Measurements from ENCODE around the gene RABL6. TPM values are rescaled to one million over a fixed set of nuclear protein-coding genes. Genes with fewer than 3 reads are reported as not detected.
"Not testable (repeated sequence)": the region's sequence is repeated elsewhere in the genome, so short reads cannot be mapped to it uniquely, and the experiment has no call there.

Gene RABL6
- total RNA-seq, 3 donors from 2014 or later (not counting 1 experiment from before 2014, with no cell fraction given): 72.7 to 82.5 (median 75.9) TPM

DNA sequence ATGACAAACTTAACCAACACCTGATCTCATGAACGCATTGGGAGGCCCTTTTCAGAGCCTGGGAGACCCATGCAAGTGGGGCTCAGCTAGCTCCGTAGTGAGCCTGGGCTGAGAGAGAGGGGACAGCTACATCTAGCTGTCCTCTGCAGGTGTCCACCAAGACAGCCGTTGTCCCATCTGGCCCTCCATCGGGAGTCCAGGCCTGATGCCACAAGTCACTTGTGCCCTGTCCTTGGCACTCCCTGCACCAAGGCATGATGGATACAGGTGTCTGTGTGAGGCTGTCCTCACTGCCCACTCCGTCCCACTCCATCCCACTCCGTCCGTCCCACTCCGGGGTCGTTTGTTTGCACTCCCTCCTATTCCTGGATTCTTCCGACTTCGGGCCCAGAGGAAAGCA is 60.9 kb downstream of the RABL6 start:
- Histone ChIP-seq H3K27me3 (ENCODE audit: control insufficient read depth, insufficient read depth, low read length) (no peaks in the 10 kb centered on the region), H3K27ac (ENCODE audit: low read length) (no peak overlapping the region), H3K4me3 (ENCODE audit: low read length) (no peak overlapping the region), H3K9me3 (ENCODE audit: control insufficient read depth, insufficient read depth, low read length) (no peaks in the 10 kb centered on the region), H3K36me3 (ENCODE audit: control insufficient read depth, insufficient read depth, low read length) (peaks cover 6% of the 10 kb centered on the region), H3K4me1 (ENCODE audit: control insufficient read depth, insufficient read depth, low read length) (peaks cover 20% of the 10 kb centered on the region)
- ATAC-seq: no peak
- TF ChIP-seq, protein P1, sequence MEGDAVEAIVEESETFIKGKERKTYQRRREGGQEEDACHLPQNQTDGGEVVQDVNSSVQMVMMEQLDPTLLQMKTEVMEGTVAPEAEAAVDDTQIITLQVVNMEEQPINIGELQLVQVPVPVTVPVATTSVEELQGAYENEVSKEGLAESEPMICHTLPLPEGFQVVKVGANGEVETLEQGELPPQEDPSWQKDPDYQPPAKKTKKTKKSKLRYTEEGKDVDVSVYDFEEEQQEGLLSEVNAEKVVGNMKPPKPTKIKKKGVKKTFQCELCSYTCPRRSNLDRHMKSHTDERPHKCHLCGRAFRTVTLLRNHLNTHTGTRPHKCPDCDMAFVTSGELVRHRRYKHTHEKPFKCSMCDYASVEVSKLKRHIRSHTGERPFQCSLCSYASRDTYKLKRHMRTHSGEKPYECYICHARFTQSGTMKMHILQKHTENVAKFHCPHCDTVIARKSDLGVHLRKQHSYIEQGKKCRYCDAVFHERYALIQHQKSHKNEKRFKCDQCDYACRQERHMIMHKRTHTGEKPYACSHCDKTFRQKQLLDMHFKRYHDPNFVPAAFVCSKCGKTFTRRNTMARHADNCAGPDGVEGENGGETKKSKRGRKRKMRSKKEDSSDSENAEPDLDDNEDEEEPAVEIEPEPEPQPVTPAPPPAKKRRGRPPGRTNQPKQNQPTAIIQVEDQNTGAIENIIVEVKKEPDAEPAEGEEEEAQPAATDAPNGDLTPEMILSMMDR (IDR thresholded peaks at IDR 0.05): no peak
- no peaks in the 10 kb centered on the region for H3K27me3 Mint-ChIP-seq (ENCODE audit: low read depth in 2 of 2)
- no peak overlapping the region for H3K27ac Mint-ChIP-seq
- H3K4me1 Mint-ChIP-seq: peaks cover 12 to 14% of the 10 kb centered on the region in 2 donors
- H3K9me3 Mint-ChIP-seq: no peaks in the 10 kb centered on the region
- no peak for DNase-seq
- H3K4me3 Mint-ChIP-seq: peak overlapping the region; percentile 52
- intact Hi-C loops (cut with micrococcal nuclease): no loop called here
- 98% methylated on average over 11 of the region's 11 CpGs for WGBS (ENCODE audit: insufficient coverage)
- H3K36me3 Mint-ChIP-seq: no peaks in the 10 kb centered on the region

DNA sequence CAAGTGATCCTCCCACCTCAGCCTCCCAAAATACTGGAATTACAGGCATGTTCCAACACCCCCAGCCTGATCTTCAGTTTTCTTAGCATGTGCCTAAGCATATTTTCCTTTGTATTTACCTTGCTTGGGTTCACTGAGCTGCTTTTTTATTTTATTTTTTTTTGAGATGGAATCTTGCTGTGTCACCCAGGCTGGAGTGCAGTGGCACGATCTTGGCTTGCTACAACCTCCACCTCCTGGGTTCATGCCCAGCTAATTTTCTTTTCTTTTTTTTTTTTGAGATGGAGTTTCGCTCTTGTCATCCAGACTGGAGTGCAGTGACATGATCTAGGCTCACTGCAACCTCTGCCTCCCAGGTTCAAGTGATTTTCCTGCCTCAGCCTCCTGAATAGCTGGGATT is 61.9 kb downstream of the RABL6 start:
- H3K9me3 ChIP-seq (ENCODE audit: control insufficient read depth, insufficient read depth, low read length); H3K27ac ChIP-seq (ENCODE audit: low read length); H3K4me1 Mint-ChIP-seq; ATAC-seq; H3K4me3 ChIP-seq (ENCODE audit: low read length); H3K9me3 Mint-ChIP-seq; DNase-seq; H3K27me3 ChIP-seq (ENCODE audit: control insufficient read depth, insufficient read depth, low read length); H3K36me3 ChIP-seq (ENCODE audit: control insufficient read depth, insufficient read depth, low read length); H3K27me3 Mint-ChIP-seq (ENCODE audit: low read depth in 2 of 2); H3K36me3 Mint-ChIP-seq; intact Hi-C loops (cut with micrococcal nuclease): not testable (repeated sequence)
- peaks cover 18% of the 10 kb centered on the region for H3K4me1 ChIP-seq (ENCODE audit: control insufficient read depth, insufficient read depth, low read length)
- Mint-ChIP-seq H3K4me3 (peak overlapping the region; percentile 35), H3K27ac (peak overlapping the region in 1 of 2 donors; percentile 22)
- WGBS (ENCODE audit: insufficient coverage): 82% methylated on average over 2 of the region's 2 CpGs

DNA sequence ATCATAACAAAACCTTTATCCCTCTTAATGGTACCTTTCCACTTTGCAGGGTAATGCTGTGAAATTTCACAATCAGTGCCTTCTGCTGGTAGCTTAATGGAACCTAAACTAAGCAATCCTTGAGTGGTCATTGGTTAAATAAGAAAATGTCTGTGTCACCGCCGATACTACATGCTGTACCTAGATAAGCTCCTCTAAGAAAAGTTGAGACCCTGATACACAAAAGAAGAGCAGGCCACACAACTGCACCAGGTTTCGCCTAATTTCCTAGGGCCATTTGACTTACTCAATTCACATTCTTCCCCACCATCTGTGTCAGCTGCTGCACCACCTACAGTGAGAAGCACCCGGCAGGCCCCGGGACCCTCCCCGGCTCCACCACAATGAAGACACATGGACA is 67.4 kb downstream of the RABL6 start:
- WGBS (ENCODE audit: insufficient coverage): 94% methylated on average over 6 of the region's 6 CpGs
- Histone ChIP-seq H3K4me1 (ENCODE audit: control insufficient read depth, insufficient read depth, low read length) (no peaks in the 10 kb centered on the region), H3K27ac (ENCODE audit: low read length) (no peak overlapping the region), H3K4me3 (ENCODE audit: low read length) (no peak overlapping the region), H3K36me3 (ENCODE audit: control insufficient read depth, insufficient read depth, low read length) (no peaks in the 10 kb centered on the region), H3K27me3 (ENCODE audit: control insufficient read depth, insufficient read depth, low read length) (no peaks in the 10 kb centered on the region), H3K9me3 (ENCODE audit: control insufficient read depth, insufficient read depth, low read length) (no peaks in the 10 kb centered on the region)
- Mint-ChIP-seq H3K27me3 (ENCODE audit: low read depth in 2 of 2) (no peaks in the 10 kb centered on the region), H3K27ac (no peak overlapping the region), H3K36me3 (no peaks in the 10 kb centered on the region), H3K4me1 (peaks cover 0 to under 1% of the 10 kb centered on the region in 2 donors), H3K9me3 (no peaks in the 10 kb centered on the region), H3K4me3 (no peak overlapping the region)
- DNase-seq: no peak
- no peak for ATAC-seq
- TF ChIP-seq, protein P1 (IDR thresholded peaks at IDR 0.05): no peak
- intact Hi-C loops (cut with micrococcal nuclease): no loop called here

DNA sequence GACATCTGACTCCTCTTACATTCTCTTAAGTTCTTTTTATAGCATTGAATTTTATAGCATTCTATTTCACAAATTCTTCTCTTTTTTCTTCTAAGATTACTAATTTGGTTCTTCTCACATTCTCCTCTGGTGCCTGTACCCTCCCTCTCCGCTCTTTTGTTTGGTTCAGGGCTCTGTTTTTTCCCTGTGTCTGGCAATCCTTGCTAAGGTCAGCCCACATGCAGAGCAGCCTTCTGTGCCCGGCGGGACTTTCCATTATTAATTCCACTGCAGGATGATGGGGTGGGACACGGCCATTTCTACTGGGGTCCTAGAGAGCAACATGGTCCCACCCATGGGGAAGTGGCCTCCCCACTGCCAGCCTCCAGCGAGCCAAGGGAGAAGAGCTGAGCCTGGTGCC is 68.7 kb downstream of the RABL6 start:
- intact Hi-C loops (cut with micrococcal nuclease): no loop called here
- DNase-seq (no peak), ATAC-seq (no peak)
- no peaks in the 10 kb centered on the region for H3K9me3 Mint-ChIP-seq
- H3K9me3 ChIP-seq (ENCODE audit: control insufficient read depth, insufficient read depth, low read length): no peaks in the 10 kb centered on the region
- no peak overlapping the region for H3K27ac Mint-ChIP-seq
- no peaks in the 10 kb centered on the region for H3K27me3 ChIP-seq (ENCODE audit: control insufficient read depth, insufficient read depth, low read length)
- H3K27me3 Mint-ChIP-seq (ENCODE audit: low read depth in 2 of 2): no peaks in the 10 kb centered on the region
- no peak overlapping the region for H3K27ac ChIP-seq (ENCODE audit: low read length)
- H3K4me3 ChIP-seq (ENCODE audit: low read length): no peak overlapping the region
- no peaks in the 10 kb centered on the region for H3K36me3 Mint-ChIP-seq
- TF ChIP-seq, protein P1 (IDR thresholded peaks at IDR 0.05): no peak
- peaks cover 12% of the 10 kb centered on the region for H3K4me1 ChIP-seq (ENCODE audit: control insufficient read depth, insufficient read depth, low read length)
- peaks cover 0 to 8% of the 10 kb centered on the region in 2 donors for H3K4me1 Mint-ChIP-seq
- 89% methylated on average over 5 of the region's 5 CpGs for WGBS (ENCODE audit: insufficient coverage)
- H3K36me3 ChIP-seq (ENCODE audit: control insufficient read depth, insufficient read depth, low read length): no peaks in the 10 kb centered on the region
- H3K4me3 Mint-ChIP-seq: no peak overlapping the region
